ENCODE measurements around the gene TMEM236. TPM values are rescaled to one million over a fixed set of nuclear protein-coding genes. Genes with fewer than 3 reads are reported as not detected.
A peak's percentile ranks its signal among the peaks of the same experiment; 100 is the strongest.

TMEM236 gene
- polyA plus RNA-seq, 1 donor (not counting 4 experiments of a cell fraction or from before 2014, with no cell fraction given), result 0.13 TPM

DNA sequence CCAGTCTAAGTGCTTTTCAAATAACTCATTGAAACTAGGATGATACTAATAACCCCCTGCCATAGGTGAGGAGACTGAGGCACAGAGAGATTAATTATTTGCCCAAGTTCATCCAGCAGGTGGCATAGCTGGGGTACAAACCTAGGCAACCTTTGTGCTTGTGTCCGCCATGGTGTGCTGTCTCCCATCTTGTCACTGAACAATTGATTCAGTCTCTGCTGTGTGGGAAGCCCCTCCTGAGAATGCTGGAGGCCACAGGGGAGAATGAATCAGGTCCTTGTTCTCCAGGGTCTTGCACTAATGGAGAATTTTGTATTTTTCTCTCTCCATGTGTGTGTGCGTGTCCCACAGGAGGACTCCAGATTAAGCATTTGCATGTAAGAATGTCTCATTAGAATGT, 15.8 kb upstream of the TMEM236 start:
- peak; percentile 32 for FAIRE-seq
- no peaks in the 10 kb centered on the region for H4K20me1 ChIP-seq (ENCODE audit: control insufficient read depth, extremely low read depth, insufficient read depth, low read length)
- dilution Hi-C loops (cut with MboI; ENCODE audit: extremely low pct_ligation_motif_present, low sequenced_read_pairs), result no loop called here

DNA sequence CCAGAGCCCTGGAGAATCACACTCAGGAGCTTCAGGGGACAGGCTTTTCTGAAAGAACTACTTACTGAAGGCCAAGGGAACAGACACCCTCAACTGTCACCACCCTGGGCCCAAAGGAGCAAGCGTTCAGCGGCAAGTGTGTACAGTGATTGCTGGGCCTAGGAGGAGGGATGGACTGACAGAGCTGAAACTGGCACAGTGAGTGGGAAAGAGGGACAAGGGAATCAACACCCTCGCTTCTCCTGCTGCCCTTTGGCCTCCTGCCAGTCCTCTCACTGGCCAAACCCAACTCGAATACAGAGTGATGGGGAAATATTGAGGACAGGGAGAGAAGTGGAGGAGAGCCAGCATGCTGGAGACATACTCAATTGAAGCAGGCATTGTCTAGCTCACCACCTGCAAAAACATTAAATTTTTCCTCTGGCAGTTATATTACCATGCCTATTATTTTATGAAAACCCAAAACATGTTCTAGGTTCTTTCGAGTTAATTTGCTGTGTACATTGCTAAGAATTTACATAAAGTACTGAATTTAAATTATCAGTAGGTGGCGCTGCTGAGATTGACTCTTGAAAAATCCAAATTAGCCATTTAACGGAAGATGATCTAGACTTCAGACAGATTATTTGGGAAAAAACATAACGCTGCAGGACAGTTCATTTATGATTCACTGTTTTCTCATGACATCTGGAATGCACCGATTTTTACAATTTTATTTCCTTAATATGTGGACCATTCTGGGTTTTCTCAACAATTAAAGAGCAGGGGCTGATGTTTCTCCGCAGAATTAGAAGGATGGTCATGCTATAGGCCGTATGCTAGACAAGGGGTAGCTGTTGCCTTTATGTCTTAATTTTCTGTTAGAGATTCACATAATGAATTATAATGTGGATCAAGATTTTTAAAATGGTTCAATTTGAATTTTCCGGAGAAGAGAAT, 14.7 kb upstream of the TMEM236 start:
- Histone ChIP-seq H3K79me2 (ENCODE audit: control insufficient read depth, insufficient read depth, low read length) (no peaks in the 10 kb centered on the region), H3K9me1 (ENCODE audit: control insufficient read depth, extremely low read depth, insufficient read depth, low read length) (no peaks in the 10 kb centered on the region), H3K27me3 (ENCODE audit: control insufficient read depth, extremely low read depth, insufficient read depth, low read length) (no peaks in the 10 kb centered on the region), H3K4me3 (ENCODE audit: control insufficient read depth in 2 of 3, extremely low read depth in 1 of 3, insufficient read depth in 2 of 3, low read depth in 1 of 3, low read length in 3 of 3) (no peak overlapping the region), H3K9me3 (ENCODE audit: control insufficient read depth, low read depth, low read length) (no peaks in the 10 kb centered on the region), H3K36me3 (ENCODE audit: control insufficient read depth in 2 of 2, extremely low read depth in 1 of 2, insufficient read depth in 2 of 2, low read length in 2 of 2) (peaks cover 0 to 4% of the 10 kb centered on the region in 2 experiments), H4K20me1 (ENCODE audit: control insufficient read depth, extremely low read depth, insufficient read depth, low read length) (no peaks in the 10 kb centered on the region), H2AFZ (ENCODE audit: control insufficient read depth, low read length) (no peak overlapping the region), H3K27ac (ENCODE audit: control insufficient read depth, insufficient read depth, low read length) (no peak overlapping the region), H3K9ac (ENCODE audit: control insufficient read depth, extremely low read depth, insufficient read depth, low read length) (no peak overlapping the region), H3K4me2 (ENCODE audit: control insufficient read depth, extremely low read depth, insufficient read depth, low read depth, low read length) (no peak overlapping the region), H3K4me1 (ENCODE audit: control insufficient read depth, extremely low read depth, insufficient read depth, low read length) (no peaks in the 10 kb centered on the region)
- TF ChIP-seq EZH2 (IDR thresholded peaks at IDR 0.05; ENCODE audit: low read length), result no peak
- TF ChIP-seq, protein P1, sequence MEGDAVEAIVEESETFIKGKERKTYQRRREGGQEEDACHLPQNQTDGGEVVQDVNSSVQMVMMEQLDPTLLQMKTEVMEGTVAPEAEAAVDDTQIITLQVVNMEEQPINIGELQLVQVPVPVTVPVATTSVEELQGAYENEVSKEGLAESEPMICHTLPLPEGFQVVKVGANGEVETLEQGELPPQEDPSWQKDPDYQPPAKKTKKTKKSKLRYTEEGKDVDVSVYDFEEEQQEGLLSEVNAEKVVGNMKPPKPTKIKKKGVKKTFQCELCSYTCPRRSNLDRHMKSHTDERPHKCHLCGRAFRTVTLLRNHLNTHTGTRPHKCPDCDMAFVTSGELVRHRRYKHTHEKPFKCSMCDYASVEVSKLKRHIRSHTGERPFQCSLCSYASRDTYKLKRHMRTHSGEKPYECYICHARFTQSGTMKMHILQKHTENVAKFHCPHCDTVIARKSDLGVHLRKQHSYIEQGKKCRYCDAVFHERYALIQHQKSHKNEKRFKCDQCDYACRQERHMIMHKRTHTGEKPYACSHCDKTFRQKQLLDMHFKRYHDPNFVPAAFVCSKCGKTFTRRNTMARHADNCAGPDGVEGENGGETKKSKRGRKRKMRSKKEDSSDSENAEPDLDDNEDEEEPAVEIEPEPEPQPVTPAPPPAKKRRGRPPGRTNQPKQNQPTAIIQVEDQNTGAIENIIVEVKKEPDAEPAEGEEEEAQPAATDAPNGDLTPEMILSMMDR (optimal IDR thresholded peaks at IDR 0.05 in 1 of 3, IDR thresholded peaks at IDR 0.05 in 1 of 3, conservative IDR thresholded peaks at IDR 0.05 in 1 of 3; ENCODE audit: extremely low read depth in 1 of 3, insufficient read depth in 2 of 3, low read length in 3 of 3), result peak; percentile 5 to 46 (median 39)
- dilution Hi-C loops (cut with MboI; ENCODE audit: extremely low pct_ligation_motif_present, low sequenced_read_pairs), result no loop called here
- no peak for DNase-seq (ENCODE audit: low read depth, low spot score)
- FAIRE-seq, result peak; percentile 76

More for the DNA sequence above, 15.8 kb upstream of the TMEM236 start:
- H2AFZ ChIP-seq (ENCODE audit: control insufficient read depth, low read length), result no peak overlapping the region
- no peaks in the 10 kb centered on the region for H3K9me3 ChIP-seq (ENCODE audit: control insufficient read depth, low read depth, low read length)
- H3K9ac ChIP-seq (ENCODE audit: control insufficient read depth, extremely low read depth, insufficient read depth, low read length), result no peak overlapping the region
- H3K4me3 ChIP-seq (ENCODE audit: control insufficient read depth in 2 of 3, extremely low read depth in 1 of 3, insufficient read depth in 2 of 3, low read depth in 1 of 3, low read length in 3 of 3), result no peak overlapping the region
- no peak overlapping the region for H3K27ac ChIP-seq (ENCODE audit: control insufficient read depth, insufficient read depth, low read length)
- peaks cover 0 to 4% of the 10 kb centered on the region in 2 experiments for H3K36me3 ChIP-seq (ENCODE audit: control insufficient read depth in 2 of 2, extremely low read depth in 1 of 2, insufficient read depth in 2 of 2, low read length in 2 of 2)
- H3K4me2 ChIP-seq (ENCODE audit: control insufficient read depth, extremely low read depth, insufficient read depth, low read depth, low read length), result no peak overlapping the region
- no peaks in the 10 kb centered on the region for H3K79me2 ChIP-seq (ENCODE audit: control insufficient read depth, insufficient read depth, low read length)
- no peaks in the 10 kb centered on the region for H3K4me1 ChIP-seq (ENCODE audit: control insufficient read depth, extremely low read depth, insufficient read depth, low read length)
- no peaks in the 10 kb centered on the region for H3K27me3 ChIP-seq (ENCODE audit: control insufficient read depth, extremely low read depth, insufficient read depth, low read length)
- TF ChIP-seq EZH2 (IDR thresholded peaks at IDR 0.05; ENCODE audit: low read length), result no peak
- TF ChIP-seq, protein P1 (optimal IDR thresholded peaks at IDR 0.05 in 1 of 3, IDR thresholded peaks at IDR 0.05 in 1 of 3, conservative IDR thresholded peaks at IDR 0.05 in 1 of 3; ENCODE audit: extremely low read depth in 1 of 3, insufficient read depth in 2 of 3, low read length in 3 of 3), result peak in 2 of 3 experiments; percentile 11 to 47
- no peaks in the 10 kb centered on the region for H3K9me1 ChIP-seq (ENCODE audit: control insufficient read depth, extremely low read depth, insufficient read depth, low read length)
- no peak for DNase-seq (ENCODE audit: low read depth, low spot score)
